GM12878 (cell line): ENCODE measurements around the gene FURIN. TPM values are rescaled to one million over a fixed set of nuclear protein-coding genes. Genes with fewer than 3 reads are reported as not detected.
A peak's percentile ranks its signal among the peaks of the same experiment; 100 is the strongest.

Experiments
- ESRRA ChIP-seq: IDR thresholded peaks from 2 replicates; pipeline ENCODE4 v1.6.1; 2012; ENCODE audit warnings: mild to moderate bottlenecking, low read length, improper control_type of control experiment
- JUND ChIP-seq: IDR thresholded peaks from 2 replicates; pipeline ENCODE4 v1.6.1; 2012; ENCODE audit warnings: low read depth, mild to moderate bottlenecking, low read length, improper control_type of control experiment, moderate library complexity
- MLLT1 ChIP-seq: fragments of 450-650 bp; IDR thresholded peaks from 2 replicates; pipeline ENCODE4 v1.6.1; 2016; ENCODE audit warnings: mild to moderate bottlenecking
- NFYA ChIP-seq: IDR thresholded peaks from 2 replicates; pipeline ENCODE4 v1.6.1; 2011; ENCODE audit warnings: low read depth, mild to moderate bottlenecking, low read length, improper control_type of control experiment, borderline replicate concordance
- PAX5 ChIP-seq: IDR thresholded peaks from 2 replicates; pipeline ENCODE4 v1.6.1; 2011; ENCODE audit warnings: low read depth, low read length, borderline replicate concordance
- PBX3 ChIP-seq: IDR thresholded peaks from 2 replicates; pipeline ENCODE4 v1.6.1; 2011; ENCODE audit warnings: mild to moderate bottlenecking, low read depth, low read length, moderate library complexity; ENCODE audit not compliant: insufficient replicate concordance
- SMAD5 ChIP-seq: IDR thresholded peaks from 2 replicates; pipeline ENCODE4 v1.6.1; 2016; ENCODE audit warnings: antibody characterized with exemption, low read depth
- SUZ12 ChIP-seq: fragments of 200-600 bp; sonication (generic); IDR thresholded peaks from one replicate; pipeline ENCODE4 v1.6.1; 2018; ENCODE audit warnings: antibody characterized with exemption, mild to moderate bottlenecking; ENCODE audit not compliant: unreplicated experiment
- ZNF687 ChIP-seq: fragments of 450-650 bp; IDR thresholded peaks from 2 replicates; pipeline ENCODE4 v1.6.1; 2017; ENCODE audit warnings: mild to moderate bottlenecking, moderate library complexity
- polyA plus RNA-seq, 11 experiments: library from polyadenylated mRNA; depleted of rRNA in 4 of 11; unstranded in 6 of 11; stranded (reverse) in 5 of 11; fragments of >200 nt; fragmentation: Nextera tagmentation in 4 of 11; fragmentation: Illumina TruSeq in 1 of 11; extraction: Ambion mirVana in 4 of 11; extraction: Trizol in 1 of 11; gene quantifications; 1 replicate in 1 of 11; 2 replicates in 10 of 11; pipeline versions ENCODE4 v1.2.1 to v1.2.3, GENCODE V29; 2011 to 2016; ENCODE audit warnings: inconsistent platforms in 2 of 11, missing spikeins in 2 of 11, low read depth in 1 of 11
- total RNA-seq, 4 experiments: library from RNA; depleted of rRNA in 3 of 4; stranded (reverse); fragments of >200 nt in 3 of 4; fragmentation: Illumina TruSeq in 1 of 4; extraction: Trizol in 1 of 4; gene quantifications; 2 replicates each; pipeline versions ENCODE4 v1.2.1 to v1.2.3, GENCODE V29; 2013 to 2021

Gene FURIN
- total and polyA plus RNA-seq, 10 of the 15 experiments (the other 5 are each of a cell fraction or from before 2014, with no cell fraction given): 0.47 to 39.9 (median 8.0) TPM

GRCh38 chr15:90902840-90903732 lies 34.7 kb downstream of the FURIN start, which contains the start of gene MAN2A2 (continued):
- TF ChIP-seq ZNF687 (0 out of 2 replicates have a peak, but pooled peaks have one; percentile 34), SUZ12 (no peak), PAX5 (peak; percentile 77; the same call in 1 of the 2 replicates), ESRRA (no peak), NFYA (no peak), PBX3 (no peak), JUND (no peak), MLLT1 (no peak), SMAD5 (peak; percentile 83; the same call in 1 of the 2 replicates)
